Spleen (tissue), 13 donors: ENCODE results near the gene ABHD5. TPM values are rescaled to one million over a fixed set of nuclear protein-coding genes. Genes with fewer than 3 reads are reported as not detected.
A peak's percentile ranks its signal among the peaks of the same experiment; 100 is the strongest.

Source experiments
- DNase-seq: peaks from one replicate; pipeline ENCODE4 v3.0.0-alpha.2; 2020
- H3K27ac ChIP-seq, 8 donors: fragments of 200-600 bp; sonication (generic) in 7 of 8; 1 replicate in 4 of 8; 2 replicates in 4 of 8; pipeline versions ENCODE4 v1.5.0 to v1.8.0; 2016 to 2021; ENCODE audit warnings: inconsistent platforms in 4 of 8, mild to moderate bottlenecking in 4 of 8, moderate library complexity in 1 of 8
- H3K27me3 ChIP-seq, 7 donors: fragments of 200-600 bp; sonication (generic) in 6 of 7; replicated peaks in 1 of 7; 1 replicate in 4 of 7; 2 replicates in 3 of 7; pipeline versions ENCODE4 v1.5.0 to v1.8.0; 2016 to 2021; ENCODE audit warnings: inconsistent platforms in 3 of 7, mild to moderate bottlenecking in 1 of 7
- H3K36me3 ChIP-seq, 6 donors: fragments of 200-600 bp; sonication (generic) in 5 of 6; 1 replicate in 4 of 6; 2 replicates in 2 of 6; pipeline versions ENCODE4 v1.5.0 to v1.8.0; 2016 to 2021; ENCODE audit warnings: inconsistent platforms in 2 of 6
- H3K4me1 ChIP-seq, 6 donors: fragments of 200-600 bp; sonication (generic) in 5 of 6; 1 replicate in 3 of 6; 2 replicates in 3 of 6; pipeline versions ENCODE4 v1.5.0 to v1.8.0; 2016 to 2021; ENCODE audit warnings: inconsistent platforms in 3 of 6
- H3K4me3 ChIP-seq, 8 donors: fragments of 200-600 bp; sonication (generic) in 7 of 8; 1 replicate in 4 of 8; 2 replicates in 4 of 8; pipeline versions ENCODE4 v1.5.0 to v1.8.0; 2016 to 2021; ENCODE audit warnings: inconsistent platforms in 4 of 8, mild to moderate bottlenecking in 4 of 8, moderate library complexity in 2 of 8
- H3K9me3 ChIP-seq, 8 donors: fragments of 200-600 bp; sonication (generic) in 7 of 8; 1 replicate in 4 of 8; 2 replicates in 4 of 8; pipeline versions ENCODE4 v1.5.0 to v1.8.0; 2016 to 2021; ENCODE audit warnings: inconsistent platforms in 4 of 8
- CTCF ChIP-seq, 11 experiments: fragments of 200-600 bp in 7 of 11; fragments of 450-650 bp in 4 of 11; sonication (generic) in 4 of 11; IDR thresholded peaks in 8 of 11; conservative IDR thresholded peaks in 3 of 11; 1 replicate in 7 of 11; 2 replicates in 4 of 11; pipeline versions ENCODE4 v1.4.0 to v1.8.0; 2016 to 2021; ENCODE audit warnings: antibody characterized with exemption in 11 of 11, inconsistent platforms in 4 of 11, mild to moderate bottlenecking in 1 of 11
- POLR2A ChIP-seq, 3 donors: fragments of 450-650 bp; IDR thresholded peaks; one replicate each; pipeline ENCODE4 v1.5.1; 2017; ENCODE audit warnings: antibody characterized with exemption in 3 of 3, mild to moderate bottlenecking in 1 of 3
- POLR2AphosphoS5 ChIP-seq, 3 donors: sonication (generic); formaldehyde crosslinking; IDR thresholded peaks; one replicate each; pipeline ENCODE4 v1.5.1; 2017; ENCODE audit warnings: antibody characterized with exemption in 3 of 3
- WGBS, 5 donors: extraction: QIAGEN DNeasy Blood & Tissue Kit in 3 of 5; methylation state at CpG; one replicate each; pipeline versions ENCODE4 v1.1.5 to v1.1.7; 2013 to 2018; 5-methylcytosine and 5-hydroxymethylcytosine counted together
- intact Hi-C: fragments of 100-400 bp; cut with DNase I; formaldehyde crosslinking; loops from one replicate; pipeline ENCODE4 v1.15.0; 2023; ENCODE audit warnings: low total_unique reads
- long read RNA-seq, 2 donors: transcript quantifications; one replicate each; lab custom pipeline, GENCODE V29; 2026
- polyA plus RNA-seq, 3 donors: library from polyadenylated mRNA; stranded (reverse); fragments of 200-250 nt; gene quantifications; one replicate each; pipeline ENCODE4 v1.2.1, GENCODE V29; 2013
- total RNA-seq, 7 donors: library from RNA; depleted of rRNA in 3 of 7; stranded (reverse); fragments of >200 nt in 3 of 7; fragmentation: NEBNext Ultra II Directional in 4 of 7; extraction: Animal tissue kit (Norgen Biotek cat#: 25700) in 4 of 7; gene quantifications; one replicate each; pipeline versions ENCODE4 v1.1.0 to v1.2.1, GENCODE V29; 2016 to 2021
- donor health status: healthy with polysubstance abuse.
- donor health status: DM: no; HTN: no; CAD: no; lungs with moderate emphysema.
- donor health status: DM: no; HTN: no; CAD: no.
- donor health status: Bipolar disorder and iron deficiency.
- donor health status: healthy.
- donor health status: DM: no; HTN: no; CAD: no.
- donor health status: DM: yes; HTN: yes; CAD: no.

ABHD5 gene
- total RNA-seq (10 to 100 TPM; 14.4 to 44.8 (median 26.2) TPM), polyA plus RNA-seq (1 to 10 TPM; 2.6 to 6.0 (median 4.2) TPM)
- long read RNA-seq, donor 1, full-length matches to known transcripts = 5 of 5 reads
- long read RNA-seq, donor 1, partial matches to known transcripts = 0 of 5 reads
- long read RNA-seq, donor 1, other reads (novel, unspliced or antisense) = 0 of 5 reads
- long read RNA-seq, donor 2, full-length matches to known transcripts = 6 of 6 reads
- long read RNA-seq, donor 2, partial matches to known transcripts = 0 of 6 reads
- long read RNA-seq, donor 2, other reads (novel, unspliced or antisense) = 0 of 6 reads

GRCh38 chr3:43690400-43691119, at the start of gene ABHD5:
Gene ABHD5, plus strand, starts transcription at chr3:43690938. Its CDS starts 55 bp downstream, at chr3:43690993.
- Histone ChIP-seq H3K27me3 (no peaks in the 10 kb centered on the region), H3K4me3 (peak within 1 kb of the TSS; percentile 62 to 92 (median 72)), H3K4me1 (peaks cover 8 to 52% (median 24%) of the 10 kb centered on the region in 6 donors), H3K36me3 (no peaks in the 10 kb centered on the region), H3K9me3 (no peaks in the 10 kb centered on the region), H3K27ac (peak within 1 kb of the TSS; percentile 61 to 99 (median 96))
- 0 to 2% (median 1%) methylated on average over 24 to 71 of the region's 71 CpGs for WGBS, 5 donors
- TF ChIP-seq CTCF (IDR thresholded peaks at IDR 0.05 in 8 of 11, conservative IDR thresholded peaks at IDR 0.05 in 3 of 11) (peak in 9 of 11 experiments; percentile 24 to 63 (median 43)), POLR2A (IDR thresholded peaks at IDR 0.05) (peak; percentile 99 to 100 (median 99)), POLR2AphosphoS5 (IDR thresholded peaks at IDR 0.05) (peak; percentile 96 to 99 (median 98))
- DNase-seq = peak; percentile 99
- intact Hi-C loops = loop anchor here (5.0 kb wide), 1 partner anchor 68 kb away; the partner anchor contains the start of gene ANO10

GRCh38 chr3:43641306-43642114, 49.2 kb upstream of the ABHD5 start:
- DNase-seq = no peak
- peak overlapping the region in 6 of 8 donors; percentile 38 to 82 (median 76) for H3K27ac ChIP-seq
- WGBS, 5 donors = 49 to 84% (median 73%) methylated on average over 4 of the region's 4 CpGs
- H3K4me3 ChIP-seq = no peak overlapping the region
- no peaks in the 10 kb centered on the region for H3K36me3 ChIP-seq
- TF ChIP-seq POLR2A (IDR thresholded peaks at IDR 0.05) = no peak
- peaks cover 0 to 9% (median 0%) of the 10 kb centered on the region in 7 donors for H3K27me3 ChIP-seq
- intact Hi-C loops = no loop called here
- H3K9me3 ChIP-seq = no peaks in the 10 kb centered on the region
- H3K4me1 ChIP-seq = peaks cover 0 to 35% (median 0%) of the 10 kb centered on the region in 6 donors

DNA sequence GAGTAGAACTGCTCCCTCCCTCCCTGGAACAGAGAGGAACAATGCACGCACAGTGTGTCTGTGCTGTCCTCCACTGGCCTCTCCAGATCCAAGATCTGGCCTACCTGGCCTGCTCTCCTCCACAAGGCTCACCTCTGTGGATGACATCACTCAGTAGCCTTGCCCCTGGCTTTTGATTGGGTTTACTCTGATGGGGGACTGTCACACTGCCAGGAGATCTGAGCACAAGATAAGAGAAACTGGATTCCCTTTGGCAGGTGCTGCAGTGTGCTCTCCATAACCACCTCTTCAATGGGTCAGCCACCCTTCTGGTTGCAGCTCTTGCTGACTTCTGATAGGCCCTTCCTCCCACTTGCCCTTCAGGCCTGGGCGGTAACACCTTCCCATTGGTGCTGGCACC, 46.3 kb upstream of the ABHD5 start:
- Histone ChIP-seq H3K36me3 (no peaks in the 10 kb centered on the region), H3K27me3 (peaks cover 0 to 1% (median 0%) of the 10 kb centered on the region in 7 donors), H3K9me3 (no peaks in the 10 kb centered on the region), H3K27ac (no peak overlapping the region), H3K4me1 (peaks cover 0 to 26% (median 0%) of the 10 kb centered on the region in 6 donors), H3K4me3 (no peak overlapping the region)
- intact Hi-C loops = no loop called here
- 61 to 100% (median 96%) methylated on average over 2 of the region's 2 CpGs for WGBS, 5 donors
- DNase-seq = no peak
- no peak for TF ChIP-seq POLR2A (IDR thresholded peaks at IDR 0.05)
- no peak for TF ChIP-seq POLR2AphosphoS5 (IDR thresholded peaks at IDR 0.05)
- TF ChIP-seq CTCF (IDR thresholded peaks at IDR 0.05 in 8 of 11, conservative IDR thresholded peaks at IDR 0.05 in 3 of 11) = no peak

DNA sequence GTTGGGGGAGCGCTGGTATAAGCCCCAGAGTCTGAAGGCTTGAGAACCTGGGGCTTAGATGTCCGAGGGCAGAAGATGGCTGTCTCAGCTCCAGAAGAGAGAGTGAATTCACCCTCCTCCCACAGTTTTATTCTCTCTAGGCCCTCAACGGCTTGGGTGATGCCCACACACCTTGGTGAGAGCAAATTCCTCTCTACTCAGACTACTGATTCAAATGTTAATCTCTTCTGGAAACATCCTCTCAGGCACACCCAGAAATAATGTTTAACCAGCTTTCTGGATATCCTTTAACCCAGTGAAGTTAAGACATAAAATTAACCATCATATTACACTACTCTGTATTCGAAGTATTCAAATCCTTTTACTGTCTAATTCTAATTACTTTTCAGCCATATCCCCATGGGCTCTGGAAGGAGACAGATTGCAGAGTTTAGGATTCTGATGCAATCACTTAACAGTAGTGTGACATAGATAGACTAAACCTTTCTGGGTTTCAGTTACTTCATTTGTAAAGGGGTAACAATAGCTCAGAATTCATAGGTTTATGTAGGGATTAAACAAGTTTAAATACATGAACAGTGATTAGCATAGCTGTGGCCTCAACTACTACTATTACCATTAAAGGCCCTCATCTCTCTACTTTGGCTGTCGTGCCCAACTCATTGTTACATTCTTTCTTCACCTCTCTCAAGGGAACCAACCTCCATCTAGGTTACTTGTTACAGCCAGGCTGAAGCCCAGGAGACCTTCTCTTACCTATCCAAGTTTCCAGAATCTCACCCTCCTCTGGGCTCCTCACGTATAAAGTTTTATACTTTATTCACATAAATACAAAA, 43.2 kb upstream of the ABHD5 start:
- Histone ChIP-seq H3K4me3 (no peak overlapping the region), H3K36me3 (no peaks in the 10 kb centered on the region), H3K27ac (no peak overlapping the region), H3K4me1 (peaks cover 0 to 7% (median 0%) of the 10 kb centered on the region in 6 donors), H3K9me3 (no peaks in the 10 kb centered on the region), H3K27me3 (peaks cover 0 to 6% (median 0%) of the 10 kb centered on the region in 7 donors)
- intact Hi-C loops = no loop called here
- TF ChIP-seq POLR2A (IDR thresholded peaks at IDR 0.05) (no peak), CTCF (IDR thresholded peaks at IDR 0.05 in 8 of 11, conservative IDR thresholded peaks at IDR 0.05 in 3 of 11) (no peak), POLR2AphosphoS5 (IDR thresholded peaks at IDR 0.05) (no peak)
- WGBS, 5 donors = 69 to 93% (median 86%) methylated on average over 6 of the region's 6 CpGs
- DNase-seq = no peak
